ENCODE measurements around the gene GNG7. TPM values are rescaled to one million over a fixed set of nuclear protein-coding genes. Genes with fewer than 3 reads are reported as not detected.

Gene GNG7
- total and polyA plus RNA-seq, 2 donors (not counting 3 experiments of a cell fraction or from before 2014, with no cell fraction given) = 0.29 to 0.84 TPM

- H3K9ac ChIP-seq (replicated peaks; ENCODE audit: extremely low read depth, insufficient read depth, low read length) = no peak overlapping the region
- no peak overlapping the region for H3K4me3 ChIP-seq (replicated peaks in 1 of 3; ENCODE audit: insufficient read depth in 1 of 3, low read depth in 1 of 3, low read length in 3 of 3)
- CTCF ChIA-PET = interaction anchor here (0.6 to 6.4 kb wide), 50 partner anchors 9 to 460 kb away, joined by 3 to 209 read pairs (median 4); partner anchors contain the start of genes AP3D1, GADD45B, LMNB2 and TIMM13
Measured at GRCh38 chr19:2611483-2612464, 90.7 kb downstream of the GNG7 start.

More at GRCh38 chr19:2611483-2612464, 90.7 kb downstream of the GNG7 start:
- no peak for FAIRE-seq
- Histone ChIP-seq H3K27ac (ENCODE audit: insufficient read depth, low read depth, low read length) (no peak overlapping the region), H3K79me2 (ENCODE audit: control insufficient read depth, insufficient read depth, low read length) (no peaks in the 10 kb centered on the region), H3K9me1 (replicated peaks; ENCODE audit: control insufficient read depth, extremely low read depth, insufficient read depth, low read length) (no peaks in the 10 kb centered on the region), H3K27me3 (ENCODE audit: control insufficient read depth in 2 of 2, insufficient read depth in 2 of 2, low read length in 2 of 2) (no peaks in the 10 kb centered on the region), H3K4me1 (ENCODE audit: control insufficient read depth, extremely low read depth, insufficient read depth, low read length) (peaks cover 1% of the 10 kb centered on the region), H3K4me2 (ENCODE audit: insufficient read depth, low read length) (no peak overlapping the region), H2AFZ (ENCODE audit: low read depth, low read length) (no peak overlapping the region), H3K36me3 (ENCODE audit: control insufficient read depth in 2 of 2, extremely low read depth in 1 of 2, insufficient read depth in 2 of 2, low read length in 2 of 2) (no peaks in the 10 kb centered on the region), H3K9me3 (replicated peaks; ENCODE audit: control insufficient read depth, insufficient read depth, low read length) (no peaks in the 10 kb centered on the region), H4K20me1 (replicated peaks; ENCODE audit: control insufficient read depth, extremely low read depth, insufficient read depth, low read length) (no peaks in the 10 kb centered on the region)
- no peak for DNase-seq (ENCODE audit: low read depth, low spot score)
- dilution Hi-C loops (cut with MboI; ENCODE audit: extremely low pct_ligation_motif_present, low sequenced_read_pairs) = no loop called here
- no peak for TF ChIP-seq POLR2A (IDR thresholded peaks at IDR 0.05; ENCODE audit: low read depth, low read length)
- peak in 1 of 2 donors; percentile 5 for TF ChIP-seq CTCF (IDR thresholded peaks at IDR 0.05; ENCODE audit: extremely low read depth in 1 of 2, insufficient read depth in 1 of 2, low read depth in 1 of 2, low read length in 2 of 2)
- TF ChIP-seq GATA2 (IDR thresholded peaks at IDR 0.05; ENCODE audit: insufficient read depth, insufficient read length, low read depth, low read length) = no peak
- BruUV-seq (replicated peaks) = no TSS peak
- POLR2A ChIA-PET = interaction anchor here (0.6 to 2.8 kb wide), 8 partner anchors 11 to 149 kb away, joined by 3 to 81 read pairs (median 6); partner anchors contain the start of gene GADD45B
- intact Hi-C loops (cut with micrococcal nuclease) = loop anchor here (1.0 to 10.0 kb wide), 7 partner anchors 25 to 339 kb away; no protein-coding TSS in a partner anchor

Measured in endothelial cell of umbilical vein (primary cell).